ENCODE measurements around the gene CPSF4. TPM values are rescaled to one million over a fixed set of nuclear protein-coding genes. Genes with fewer than 3 reads are reported as not detected.

The CPSF4 gene
- total RNA-seq, 1 experiment from 2014 or later: 98.2 TPM

DNA sequence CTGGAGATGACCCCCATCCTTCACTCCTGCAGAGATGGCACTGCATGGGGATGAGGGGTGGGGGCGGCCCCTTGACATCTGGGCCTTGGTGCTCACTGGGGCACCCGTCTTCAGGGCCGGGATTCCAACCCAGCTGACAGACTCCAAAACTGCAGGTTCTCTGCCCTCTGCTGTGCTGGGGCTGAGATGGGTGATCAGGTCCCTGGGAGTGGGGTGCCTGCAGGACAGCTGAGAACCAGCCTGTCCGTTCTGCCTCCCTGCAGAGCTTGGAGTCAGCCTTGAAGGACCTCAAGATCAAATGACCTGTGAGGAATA is 44.6 kb upstream of the CPSF4 start:
- H3K27ac ChIP-seq (ENCODE audit: insufficient read length, low read depth, low read length): no peak overlapping the region
- peaks cover 13% of the 10 kb centered on the region for H3K23me2 ChIP-seq (ENCODE audit: insufficient read length, low read depth, low read length, poor library complexity, severe bottlenecking)
- H3K9ac ChIP-seq (ENCODE audit: extremely low read depth, insufficient read length, low read length): no peak overlapping the region
- Mint-ChIP-seq H3K4me1 (peaks cover 13 to 14% of the 10 kb centered on the region in 2 experiments), H3K27ac (peak overlapping the region in 1 of 3 experiments; percentile 99; a peak in 1 of 7 replicates), H3K9me3 (no peaks in the 10 kb centered on the region), H3K27me3 (ENCODE audit: low read depth) (peaks cover 1% of the 10 kb centered on the region; the same call in 1 of the 2 replicates), H3K36me3 (ENCODE audit: insufficient read depth in 1 of 3, low read depth in 3 of 3) (peaks cover 18 to 75% (median 47%) of the 10 kb centered on the region in 3 experiments), H3K4me3 (peak overlapping the region; percentile 83 to 93; a peak in 4 of 5 replicates)
- no peak overlapping the region for H3K23ac ChIP-seq (ENCODE audit: insufficient read length, low read depth, low read length)
- H3K14ac ChIP-seq (ENCODE audit: insufficient read depth, low read length): no peak overlapping the region
- no peak overlapping the region for H2AK5ac ChIP-seq (ENCODE audit: insufficient read length, low read length)
- H3K18ac ChIP-seq (ENCODE audit: insufficient read length, low read depth, low read length): no peak overlapping the region
- no peak overlapping the region for H3K4ac ChIP-seq (ENCODE audit: low read depth, low read length)
- H3K56ac ChIP-seq (ENCODE audit: insufficient read length, low read depth, low read length): no peak overlapping the region
- no peak overlapping the region for H2BK15ac ChIP-seq (ENCODE audit: low read depth, low read length)
- H4K8ac ChIP-seq (replicated peaks; ENCODE audit: insufficient read length, low read depth, low read length): no peak overlapping the region
- H4K20me1 ChIP-seq (ENCODE audit: control insufficient read depth, insufficient read depth, insufficient read length): no peaks in the 10 kb centered on the region
- H3K79me1 ChIP-seq (ENCODE audit: insufficient read depth, low read depth, low read length, poor library complexity, severe bottlenecking): no peaks in the 10 kb centered on the region
- no peak overlapping the region for H2BK12ac ChIP-seq (ENCODE audit: insufficient read length, low read depth, low read length)
- H2AFZ ChIP-seq (ENCODE audit: low read length): no peak overlapping the region
- peaks cover 2% of the 10 kb centered on the region; the same call in 1 of the 2 replicates for H3K4me1 ChIP-seq (ENCODE audit: insufficient read depth, low read length)
- no peaks in the 10 kb centered on the region for H3K27me3 ChIP-seq (ENCODE audit: insufficient read depth, low read length)
- no peak overlapping the region for H4K5ac ChIP-seq (ENCODE audit: insufficient read length, low read depth, low read length)
- no peak overlapping the region for H4K91ac ChIP-seq (ENCODE audit: insufficient read length, low read depth, low read length)
- no peak overlapping the region for H2BK20ac ChIP-seq (ENCODE audit: low read depth, low read length, poor library complexity, severe bottlenecking)
- H3T11ph ChIP-seq (ENCODE audit: low read length): no peak overlapping the region
- H3K4me2 ChIP-seq (ENCODE audit: insufficient read depth, insufficient read length, low read length): no peak overlapping the region
- TF ChIP-seq, protein P1, sequence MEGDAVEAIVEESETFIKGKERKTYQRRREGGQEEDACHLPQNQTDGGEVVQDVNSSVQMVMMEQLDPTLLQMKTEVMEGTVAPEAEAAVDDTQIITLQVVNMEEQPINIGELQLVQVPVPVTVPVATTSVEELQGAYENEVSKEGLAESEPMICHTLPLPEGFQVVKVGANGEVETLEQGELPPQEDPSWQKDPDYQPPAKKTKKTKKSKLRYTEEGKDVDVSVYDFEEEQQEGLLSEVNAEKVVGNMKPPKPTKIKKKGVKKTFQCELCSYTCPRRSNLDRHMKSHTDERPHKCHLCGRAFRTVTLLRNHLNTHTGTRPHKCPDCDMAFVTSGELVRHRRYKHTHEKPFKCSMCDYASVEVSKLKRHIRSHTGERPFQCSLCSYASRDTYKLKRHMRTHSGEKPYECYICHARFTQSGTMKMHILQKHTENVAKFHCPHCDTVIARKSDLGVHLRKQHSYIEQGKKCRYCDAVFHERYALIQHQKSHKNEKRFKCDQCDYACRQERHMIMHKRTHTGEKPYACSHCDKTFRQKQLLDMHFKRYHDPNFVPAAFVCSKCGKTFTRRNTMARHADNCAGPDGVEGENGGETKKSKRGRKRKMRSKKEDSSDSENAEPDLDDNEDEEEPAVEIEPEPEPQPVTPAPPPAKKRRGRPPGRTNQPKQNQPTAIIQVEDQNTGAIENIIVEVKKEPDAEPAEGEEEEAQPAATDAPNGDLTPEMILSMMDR (conservative IDR thresholded peaks at IDR 0.05): no peak
- no peak for DNase-seq
- no CpG with 5 or more reads among the region's 4 CpGs for WGBS (ENCODE audit: extremely low coverage, insufficient read length, low lambda C conversion rate)
- H3K79me2 ChIP-seq (ENCODE audit: insufficient read depth, low read length): no peaks in the 10 kb centered on the region
- no peaks in the 10 kb centered on the region for H3K9me3 ChIP-seq (ENCODE audit: control insufficient read depth, low read depth, low read length)
- H2BK5ac ChIP-seq (ENCODE audit: insufficient read length, low read length): no peak overlapping the region
- no peak overlapping the region for H2BK120ac ChIP-seq (ENCODE audit: low read depth, low read length, poor library complexity, severe bottlenecking)

All from H9 (cell line).